Measurements from ENCODE around the gene ADRM1.

Gene ADRM1

DNA sequence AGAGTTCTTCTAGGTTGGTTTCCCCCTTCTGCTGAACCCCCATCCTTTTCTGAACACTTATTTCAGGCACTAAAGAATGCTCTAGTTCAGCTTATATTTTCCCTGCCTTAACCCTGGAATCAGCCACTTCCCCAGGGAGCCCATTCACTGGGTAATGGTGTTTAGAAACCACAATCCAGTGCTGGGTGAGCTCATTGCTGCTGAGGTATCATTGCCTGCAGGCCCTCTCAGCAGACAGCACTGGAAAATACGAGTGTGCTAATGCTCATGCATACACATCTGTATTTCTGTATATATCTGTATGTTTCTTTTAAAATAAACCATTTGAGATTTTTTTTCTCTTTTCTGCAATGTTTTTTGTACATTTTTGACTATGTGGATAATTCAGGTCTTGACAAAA is 37.4 kb upstream of the ADRM1 start:
- Histone ChIP-seq H3K9ac (ENCODE audit: low read length) (no peak overlapping the region), H3K4me3 (ENCODE audit: low read length) (no peak overlapping the region), H3K4me2 (ENCODE audit: low read length) (no peak overlapping the region), H3K4me1 (ENCODE audit: low read length) (no peaks in the 10 kb centered on the region), H3K9me3 (ENCODE audit: insufficient read depth, low read length) (no peaks in the 10 kb centered on the region), H3K79me2 (ENCODE audit: low read length) (no peaks in the 10 kb centered on the region), H3K36me3 (replicated peaks; ENCODE audit: low read depth, low read length) (peaks cover 23% of the 10 kb centered on the region), H3K27ac (ENCODE audit: low read length) (no peak overlapping the region), H4K20me1 (ENCODE audit: insufficient read depth, low read length) (no peaks in the 10 kb centered on the region), H2AFZ (ENCODE audit: low read depth, low read length) (no peak overlapping the region), H3K27me3 (ENCODE audit: low read depth, low read length) (no peaks in the 10 kb centered on the region)
- no peak for TF ChIP-seq CTCF (IDR thresholded peaks at IDR 0.05; ENCODE audit: low read depth, low read length)
- no peak for TF ChIP-seq EZH2phosphoT487 (IDR thresholded peaks at IDR 0.05; ENCODE audit: low read depth)

- no peak overlapping the region for H3K4me2 ChIP-seq (ENCODE audit: low read length)
- no peak for TF ChIP-seq CTCF (IDR thresholded peaks at IDR 0.05; ENCODE audit: low read depth, low read length)
- TF ChIP-seq EZH2phosphoT487 (IDR thresholded peaks at IDR 0.05; ENCODE audit: low read depth) = no peak
- no peaks in the 10 kb centered on the region for H4K20me1 ChIP-seq (ENCODE audit: insufficient read depth, low read length)
- no peak overlapping the region for H2AFZ ChIP-seq (ENCODE audit: low read depth, low read length)
- no peak overlapping the region for H3K27ac ChIP-seq (ENCODE audit: low read length)
- no peaks in the 10 kb centered on the region for H3K4me1 ChIP-seq (ENCODE audit: low read length)
- H3K79me2 ChIP-seq (ENCODE audit: low read length) = no peaks in the 10 kb centered on the region
- H3K27me3 ChIP-seq (ENCODE audit: low read depth, low read length) = no peaks in the 10 kb centered on the region
- peaks cover 23% of the 10 kb centered on the region for H3K36me3 ChIP-seq (replicated peaks; ENCODE audit: low read depth, low read length)
- no peak overlapping the region for H3K9ac ChIP-seq (ENCODE audit: low read length)
- H3K9me3 ChIP-seq (ENCODE audit: insufficient read depth, low read length) = no peaks in the 10 kb centered on the region
- H3K4me3 ChIP-seq (ENCODE audit: low read length) = no peak overlapping the region
Measured at GRCh38 chr20:62266340-62266739, 36.5 kb upstream of the ADRM1 start.

DNA sequence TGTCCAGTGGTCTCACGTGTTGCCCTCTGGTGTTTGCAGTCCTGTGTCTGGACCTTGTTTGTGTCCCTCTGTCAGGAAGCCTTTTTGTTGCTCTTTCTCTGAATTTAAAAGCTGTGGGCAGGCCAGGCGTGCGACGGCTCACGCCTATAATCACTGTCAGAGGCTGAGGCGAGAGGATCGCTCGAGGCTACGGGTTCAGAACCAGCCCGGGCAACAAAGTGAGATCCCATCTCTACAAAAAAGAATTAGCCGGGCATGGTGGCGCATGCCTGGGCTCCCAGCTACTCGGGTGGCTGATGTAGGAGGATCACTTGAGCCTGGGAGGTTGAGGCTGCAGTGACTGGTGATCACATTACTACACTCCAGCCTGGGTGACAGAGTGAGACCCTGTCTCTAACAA is 35.9 kb upstream of the ADRM1 start:
- Histone ChIP-seq H3K79me2 (ENCODE audit: low read length) (no peaks in the 10 kb centered on the region), H2AFZ (ENCODE audit: low read depth, low read length) (no peak overlapping the region), H3K4me3 (ENCODE audit: low read length) (no peak overlapping the region), H3K36me3 (replicated peaks; ENCODE audit: low read depth, low read length) (peaks cover 23% of the 10 kb centered on the region), H3K9ac (ENCODE audit: low read length) (no peak overlapping the region), H3K4me2 (ENCODE audit: low read length) (no peak overlapping the region), H4K20me1 (ENCODE audit: insufficient read depth, low read length) (no peaks in the 10 kb centered on the region), H3K9me3 (ENCODE audit: insufficient read depth, low read length) (no peaks in the 10 kb centered on the region), H3K4me1 (ENCODE audit: low read length) (no peaks in the 10 kb centered on the region), H3K27me3 (ENCODE audit: low read depth, low read length) (no peaks in the 10 kb centered on the region), H3K27ac (ENCODE audit: low read length) (no peak overlapping the region)
- TF ChIP-seq EZH2phosphoT487 (IDR thresholded peaks at IDR 0.05; ENCODE audit: low read depth) = no peak
- TF ChIP-seq CTCF (IDR thresholded peaks at IDR 0.05; ENCODE audit: low read depth, low read length) = no peak

DNA sequence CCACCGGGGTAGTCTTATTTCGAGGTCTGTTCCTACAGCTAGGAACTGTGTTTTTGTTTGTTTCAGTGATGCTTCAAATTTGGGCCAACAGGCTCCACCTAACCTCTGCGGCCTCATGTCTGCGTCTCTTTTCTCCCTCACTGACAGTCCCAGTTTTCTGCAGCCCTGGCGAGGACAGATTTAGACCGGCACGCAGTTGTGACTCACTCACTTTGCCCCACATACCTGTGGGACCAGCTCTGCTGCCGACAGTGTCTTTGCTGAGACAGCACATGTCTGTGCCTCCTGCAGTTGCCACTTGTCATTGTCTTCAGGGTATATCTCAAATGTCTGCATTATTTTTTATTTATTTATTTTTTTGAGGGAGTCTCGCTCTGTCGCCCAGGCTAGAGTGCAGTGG is 35.3 kb upstream of the ADRM1 start:
- Histone ChIP-seq H3K27ac (ENCODE audit: low read length) (no peak overlapping the region), H3K79me2 (ENCODE audit: low read length) (no peaks in the 10 kb centered on the region), H3K9ac (ENCODE audit: low read length) (no peak overlapping the region), H3K27me3 (ENCODE audit: low read depth, low read length) (no peaks in the 10 kb centered on the region), H3K9me3 (ENCODE audit: insufficient read depth, low read length) (no peaks in the 10 kb centered on the region), H4K20me1 (ENCODE audit: insufficient read depth, low read length) (no peaks in the 10 kb centered on the region), H3K4me1 (ENCODE audit: low read length) (no peaks in the 10 kb centered on the region), H3K4me2 (ENCODE audit: low read length) (no peak overlapping the region), H3K36me3 (replicated peaks; ENCODE audit: low read depth, low read length) (peaks cover 23% of the 10 kb centered on the region), H3K4me3 (ENCODE audit: low read length) (no peak overlapping the region), H2AFZ (ENCODE audit: low read depth, low read length) (no peak overlapping the region)
- TF ChIP-seq CTCF (IDR thresholded peaks at IDR 0.05; ENCODE audit: low read depth, low read length) = no peak
- no peak for TF ChIP-seq EZH2phosphoT487 (IDR thresholded peaks at IDR 0.05; ENCODE audit: low read depth)

All from OCI-LY3 (cell line).